DMS 273 treated with DMSO at 0.1 percent for 48 hours (cell line): ENCODE results near the gene NIBAN1.
A peak's percentile ranks its signal among the peaks of the same experiment; 100 is the strongest.
"Not testable (repeated sequence)": the region's sequence is repeated elsewhere in the genome, so short reads cannot be mapped to it uniquely, and the experiment has no call there.

Experiments
- DNase-seq: peaks from one replicate; lab custom pipeline; 2025; lab: John Stamatoyannopoulos, UW

NIBAN1 gene

GRCh38 chr1:184974056-184974836 is at the start of gene NIBAN1:
TSS of gene NIBAN1 (minus strand) at chr1:184974508. CDS start at chr1:184974356, 152 bp downstream.
- DNase-seq, result peak; percentile 27

- DNase-seq, result no peak
These were observed 43.7 kb upstream of the NIBAN1 start for GRCh38 chr1:185017966-185018365.

GRCh38 chr1:185017338-185017737 is 43.0 kb upstream of the NIBAN1 start:
- DNase-seq, result no peak

GRCh38 chr1:185016880-185017279 is 42.6 kb upstream of the NIBAN1 start:
- DNase-seq, result no peak

GRCh38 chr1:185015631-185016030 is 41.3 kb upstream of the NIBAN1 start:
- DNase-seq, result no peak

- DNase-seq, result no peak
These were observed 40.6 kb upstream of the NIBAN1 start for GRCh38 chr1:185014941-185015340.

- DNase-seq, result no peak
These were observed 36.1 kb upstream of the NIBAN1 start for GRCh38 chr1:185010361-185010760.

- DNase-seq, result no peak
These were observed 34.5 kb upstream of the NIBAN1 start for GRCh38 chr1:185008838-185009237.

GRCh38 chr1:185001312-185001880 is 27.1 kb upstream of the NIBAN1 start:
- DNase-seq, result not testable (repeated sequence)

GRCh38 chr1:184999974-185000373 is 25.7 kb upstream of the NIBAN1 start:
- DNase-seq, result not testable (repeated sequence)

GRCh38 chr1:184994301-184994700 is 20.0 kb upstream of the NIBAN1 start:
- no peak for DNase-seq

GRCh38 chr1:184992271-184992670 is 18.0 kb upstream of the NIBAN1 start:
- no peak for DNase-seq

- DNase-seq, result no peak
These were observed 15.9 kb upstream of the NIBAN1 start for GRCh38 chr1:184990204-184990603.

- DNase-seq, result no peak
These were observed 14.2 kb upstream of the NIBAN1 start for GRCh38 chr1:184988506-184988905.

GRCh38 chr1:184987696-184988095 is 13.4 kb upstream of the NIBAN1 start:
- DNase-seq, result no peak

GRCh38 chr1:184986250-184986649 is 11.9 kb upstream of the NIBAN1 start:
- DNase-seq, result no peak

- DNase-seq, result peak; percentile 11
These were observed 8.0 kb upstream of the NIBAN1 start for GRCh38 chr1:184982002-184982954.

- no peak for DNase-seq
These were observed 6.4 kb upstream of the NIBAN1 start for GRCh38 chr1:184980726-184981125.

GRCh38 chr1:184975208-184975870 is 1.0 kb upstream of the NIBAN1 start:
- DNase-seq, result no peak

- DNase-seq, result no peak
These were observed 468 bp upstream of the NIBAN1 start for GRCh38 chr1:184974837-184975115.

- peak; percentile 17 for DNase-seq
These were observed 844 bp downstream of the NIBAN1 start for GRCh38 chr1:184973272-184974055.
